GM12874 (cell line): Measurements from ENCODE around the gene GGT1.

ENCODE experiments used
- CTCF ChIP-seq: IDR thresholded peaks from 2 replicates; pipeline ENCODE4 v1.5.1; 2011; ENCODE audit warnings: low read depth, mild to moderate bottlenecking, control low read depth, low read length, moderate library complexity; ENCODE audit not compliant: insufficient read depth

Gene GGT1

GRCh38 chr22:24585927-24586546 is 17.0 kb upstream of the GGT1 start:
- TF ChIP-seq CTCF, result no peak

- no peak for TF ChIP-seq CTCF
These were observed 15.7 kb upstream of the GGT1 start for GRCh38 chr22:24587251-24587650.

- TF ChIP-seq CTCF, result no peak
These were observed 15.0 kb upstream of the GGT1 start for GRCh38 chr22:24587948-24588347.

- TF ChIP-seq CTCF, result no peak
These were observed 14.6 kb upstream of the GGT1 start for GRCh38 chr22:24588381-24588756.

GRCh38 chr22:24588757-24589481 is 14.1 kb upstream of the GGT1 start:
- TF ChIP-seq CTCF, result no peak

GRCh38 chr22:24589518-24590030 is 13.4 kb upstream of the GGT1 start:
- TF ChIP-seq CTCF, result no peak

- TF ChIP-seq CTCF, result no peak
These were observed 12.3 kb upstream of the GGT1 start for GRCh38 chr22:24590596-24591173.
